H9 (cell line): Measurements from ENCODE around the gene WDR70. TPM values are rescaled to one million over a fixed set of nuclear protein-coding genes. Genes with fewer than 3 reads are reported as not detected.
"Not testable (repeated sequence)": the region's sequence is repeated elsewhere in the genome, so short reads cannot be mapped to it uniquely, and the experiment has no call there.

Experiments used
- DNase-seq: peaks from one replicate; pipeline ENCODE4 v3.0.0-alpha.2; 2017
- H2AFZ ChIP-seq: one replicate; pipeline ENCODE4 v1.6.1; 2013; ENCODE audit warnings: mild to moderate bottlenecking, low read length, control low read depth, moderate library complexity
- H2AK5ac ChIP-seq: 2 replicates; pipeline ENCODE4 v1.6.1; 2013; ENCODE audit warnings: low read length, control low read depth, mixed read lengths; ENCODE audit not compliant: insufficient read length
- H2BK120ac ChIP-seq: one replicate; pipeline ENCODE4 v1.6.1; 2013; ENCODE audit warnings: low read depth, mild to moderate bottlenecking, low read length, control low read depth, inconsistent platforms; ENCODE audit not compliant: poor library complexity, severe bottlenecking
- H2BK12ac ChIP-seq: 2 replicates; pipeline ENCODE4 v1.6.1; 2013; ENCODE audit warnings: low read length, control low read depth, mixed read lengths, low read depth; ENCODE audit not compliant: insufficient read length
- H2BK15ac ChIP-seq: 2 replicates; pipeline ENCODE4 v1.6.1; 2013; ENCODE audit warnings: low read depth, low read length, control low read depth
- H2BK20ac ChIP-seq: one replicate; pipeline ENCODE4 v1.6.1; 2013; ENCODE audit warnings: low read depth, mild to moderate bottlenecking, low read length, control low read depth, inconsistent platforms; ENCODE audit not compliant: poor library complexity, severe bottlenecking
- H2BK5ac ChIP-seq: 2 replicates; pipeline ENCODE4 v1.6.1; 2013; ENCODE audit warnings: low read length, control low read depth, mixed read lengths; ENCODE audit not compliant: insufficient read length
- H3K14ac ChIP-seq: 2 replicates; pipeline ENCODE4 v1.6.1; 2013; ENCODE audit warnings: low read length, control low read depth; ENCODE audit not compliant: insufficient read depth
- H3K18ac ChIP-seq: 2 replicates; pipeline ENCODE4 v1.6.1; 2013; ENCODE audit warnings: low read depth, mild to moderate bottlenecking, mixed read lengths, low read length, control low read depth; ENCODE audit not compliant: insufficient read length
- H3K23ac ChIP-seq: 2 replicates; pipeline ENCODE4 v1.6.1; 2013; ENCODE audit warnings: low read length, control low read depth, mixed read lengths, low read depth; ENCODE audit not compliant: insufficient read length
- H3K23me2 ChIP-seq: 2 replicates; pipeline ENCODE4 v1.6.1; 2013; ENCODE audit warnings: low read depth, mild to moderate bottlenecking, mixed read lengths, low read length, control low read depth; ENCODE audit not compliant: insufficient read length, poor library complexity, severe bottlenecking
- H3K27ac ChIP-seq: 2 replicates; pipeline ENCODE4 v1.5.1; 2013; ENCODE audit warnings: low read length, control low read depth, mixed read lengths, low read depth; ENCODE audit not compliant: insufficient read length
- H3K27me3 ChIP-seq: 2 replicates; pipeline ENCODE4 v1.6.1; 2013; ENCODE audit warnings: low read length, control low read depth, inconsistent platforms; ENCODE audit not compliant: insufficient read depth
- H3K4ac ChIP-seq: 2 replicates; pipeline ENCODE4 v1.6.1; 2013; ENCODE audit warnings: low read depth, mild to moderate bottlenecking, control low read depth, inconsistent platforms, low read length, moderate library complexity
- H3K4me1 ChIP-seq: 2 replicates; pipeline ENCODE4 v1.6.1; 2013; ENCODE audit warnings: low read length, control low read depth, inconsistent platforms; ENCODE audit not compliant: insufficient read depth
- H3K4me2 ChIP-seq: 2 replicates; pipeline ENCODE4 v1.6.1; 2013; ENCODE audit warnings: low read length, control low read depth, mixed read lengths; ENCODE audit not compliant: insufficient read length, insufficient read depth
- H3K56ac ChIP-seq: 2 replicates; pipeline ENCODE4 v1.6.1; 2013; ENCODE audit warnings: low read depth, mild to moderate bottlenecking, mixed read lengths, low read length, control low read depth; ENCODE audit not compliant: insufficient read length
- H3K79me1 ChIP-seq: 2 replicates; pipeline ENCODE4 v1.6.1; 2013; ENCODE audit warnings: low read depth, mild to moderate bottlenecking, moderate library complexity, low read length, control low read depth, inconsistent platforms; ENCODE audit not compliant: insufficient read depth, poor library complexity, severe bottlenecking
- H3K79me2 ChIP-seq: 2 replicates; pipeline ENCODE4 v1.6.1; 2013; ENCODE audit warnings: low read length, control low read depth, inconsistent platforms; ENCODE audit not compliant: insufficient read depth
- H3K9ac ChIP-seq: 2 replicates; pipeline ENCODE4 v1.6.1; 2013; ENCODE audit warnings: low read length, control low read depth, mixed read lengths; ENCODE audit not compliant: insufficient read length; ENCODE audit errors: extremely low read depth
- H3K9me3 ChIP-seq: one replicate; pipeline ENCODE4 v1.6.1; 2013; ENCODE audit warnings: low read depth, low read length, inconsistent platforms; ENCODE audit not compliant: control insufficient read depth
- H3T11ph ChIP-seq: one replicate; pipeline ENCODE4 v1.6.1; 2013; ENCODE audit warnings: mild to moderate bottlenecking, low read length, control low read depth, inconsistent platforms
- H4K20me1 ChIP-seq: one replicate; pipeline ENCODE4 v1.6.1; 2013; ENCODE audit not compliant: control insufficient read depth, insufficient read length, insufficient read depth
- H4K5ac ChIP-seq: 2 replicates; pipeline ENCODE4 v1.6.1; 2013; ENCODE audit warnings: low read depth, mild to moderate bottlenecking, mixed read lengths, low read length, control low read depth; ENCODE audit not compliant: insufficient read length
- H4K8ac ChIP-seq: replicated peaks from 2 replicates; pipeline ENCODE4 v1.6.1; 2013; ENCODE audit warnings: low read length, control low read depth, mixed read lengths, low read depth; ENCODE audit not compliant: insufficient read length
- H4K91ac ChIP-seq: 2 replicates; pipeline ENCODE4 v1.6.1; 2013; ENCODE audit warnings: low read depth, mild to moderate bottlenecking, moderate library complexity, mixed read lengths, low read length, control low read depth; ENCODE audit not compliant: insufficient read length
- H3K27ac Mint-ChIP-seq, 3 experiments: 2 replicates in 2 of 3; 3 replicates in 1 of 3; pipeline ENCODE4 v1.8.0; 2020 to 2021; ENCODE audit warnings: mixed read lengths in 3 of 3, mild to moderate bottlenecking in 1 of 3, moderate library complexity in 1 of 3
- H3K27me3 Mint-ChIP-seq: 2 replicates; pipeline ENCODE4 v1.8.0; 2021; ENCODE audit warnings: low read depth, mild to moderate bottlenecking, moderate library complexity, mixed read lengths
- H3K36me3 Mint-ChIP-seq, 3 experiments: 2 replicates in 2 of 3; 3 replicates in 1 of 3; pipeline ENCODE4 v1.8.0; 2020 to 2021; ENCODE audit warnings: low read depth in 3 of 3, mixed read lengths in 3 of 3; ENCODE audit not compliant: insufficient read depth in 1 of 3
- H3K4me1 Mint-ChIP-seq, 2 experiments: 2 replicates each; pipeline ENCODE4 v1.8.0; 2020; ENCODE audit warnings: mixed read lengths in 2 of 2
- H3K4me3 Mint-ChIP-seq, 2 experiments: 2 replicates in 1 of 2; 3 replicates in 1 of 2; pipeline ENCODE4 v1.8.0; 2020 to 2021; ENCODE audit warnings: mild to moderate bottlenecking in 2 of 2, mixed read lengths in 2 of 2, moderate library complexity in 1 of 2
- H3K9me3 Mint-ChIP-seq, 2 experiments: 2 replicates in 1 of 2; 3 replicates in 1 of 2; pipeline ENCODE4 v1.8.0; 2020; ENCODE audit warnings: mild to moderate bottlenecking in 2 of 2, mixed read lengths in 2 of 2, moderate library complexity in 1 of 2
- CTCF ChIP-seq: fragments of 200-600 bp; sonication (generic); conservative IDR thresholded peaks from 3 replicates; pipeline ENCODE4 v1.8.0; 2021; ENCODE audit warnings: antibody characterized with exemption, mild to moderate bottlenecking
- WGBS: extraction: QIAGEN DNeasy Blood & Tissue Kit; methylation state at CpG from one replicate; pipeline ENCODE4 v1.1.7; 2013; ENCODE audit warnings: missing lambda C conversion rate, low lambda C conversion rate, mixed read lengths; ENCODE audit not compliant: insufficient read length; ENCODE audit errors: extremely low coverage; 5-methylcytosine and 5-hydroxymethylcytosine counted together
- total RNA-seq: library from RNA; stranded (reverse); gene quantifications from 2 replicates; pipeline ENCODE4 v1.2.1, GENCODE V29; 2021

Gene WDR70
- total RNA-seq, 1 experiment from 2014 or later = 38.1 TPM

GRCh38 chr5:37412515-37412914 is 33.4 kb downstream of the WDR70 start:
- Histone ChIP-seq H3K27me3 (no peaks in the 10 kb centered on the region), H3K27ac (no peak overlapping the region), H3K4me2 (no peak overlapping the region), H3K23me2 (no peaks in the 10 kb centered on the region), H3K56ac (no peak overlapping the region), H2AK5ac (no peak overlapping the region), H2BK15ac (no peak overlapping the region), H3T11ph (no peak overlapping the region), H2BK120ac (no peak overlapping the region), H3K79me1 (no peaks in the 10 kb centered on the region), H3K14ac (no peak overlapping the region), H3K4ac (no peak overlapping the region), H4K20me1 (no peaks in the 10 kb centered on the region), H3K9me3 (no peaks in the 10 kb centered on the region), H4K5ac (no peak overlapping the region), H3K79me2 (no peaks in the 10 kb centered on the region), H2BK5ac (no peak overlapping the region), H3K18ac (no peak overlapping the region), H3K9ac (no peak overlapping the region), H4K8ac (no peak overlapping the region), H2BK12ac (no peak overlapping the region), H2BK20ac (no peak overlapping the region), H2AFZ (no peak overlapping the region), H3K4me1 (no peaks in the 10 kb centered on the region), H3K23ac (no peak overlapping the region), H4K91ac (no peak overlapping the region)
- no peak overlapping the region for H3K27ac Mint-ChIP-seq
- H3K9me3 Mint-ChIP-seq = no peaks in the 10 kb centered on the region; a peak in 1 of 5 replicates
- TF ChIP-seq CTCF = no peak
- no peak for DNase-seq
- H3K27me3 Mint-ChIP-seq = no peaks in the 10 kb centered on the region; the same call in 1 of the 2 replicates
- H3K36me3 Mint-ChIP-seq = peaks cover 6 to 23% (median 8%) of the 10 kb centered on the region in 3 experiments; a peak in 5 of 7 replicates
- WGBS = no CpG with 5 or more reads among the region's 3 CpGs
- no peaks in the 10 kb centered on the region for H3K4me1 Mint-ChIP-seq
- no peak overlapping the region for H3K4me3 Mint-ChIP-seq

GRCh38 chr5:37415456-37415855 is 36.3 kb downstream of the WDR70 start:
- not testable (repeated sequence) for H3K4me2 ChIP-seq, H3K23me2 ChIP-seq, H2BK12ac ChIP-seq, H3K27me3 ChIP-seq, H3K4ac ChIP-seq, H3K18ac ChIP-seq, H3K4me1 Mint-ChIP-seq, H4K20me1 ChIP-seq, H2BK15ac ChIP-seq, H3K27ac Mint-ChIP-seq, H3K23ac ChIP-seq, H3K56ac ChIP-seq, H3K9ac ChIP-seq, H2BK120ac ChIP-seq, H3T11ph ChIP-seq, H4K91ac ChIP-seq, H3K27me3 Mint-ChIP-seq, H2AK5ac ChIP-seq, H3K27ac ChIP-seq, H3K79me1 ChIP-seq, H2AFZ ChIP-seq, DNase-seq, H3K14ac ChIP-seq, H3K9me3 Mint-ChIP-seq, H4K5ac ChIP-seq, H2BK20ac ChIP-seq, H3K4me1 ChIP-seq, H3K79me2 ChIP-seq, H4K8ac ChIP-seq, H3K4me3 Mint-ChIP-seq, H2BK5ac ChIP-seq, H3K9me3 ChIP-seq
- WGBS = no CpG with 5 or more reads among the region's 33 CpGs
- peaks cover 11 to 34% (median 22%) of the 10 kb centered on the region in 3 experiments; a peak in 6 of 7 replicates for H3K36me3 Mint-ChIP-seq
